Renal cortex interstitium (tissue), 11 donors: ENCODE data around the gene APOA4. TPM values are rescaled to one million over a fixed set of nuclear protein-coding genes. Genes with fewer than 3 reads are reported as not detected.
A peak's percentile ranks its signal among the peaks of the same experiment; 100 is the strongest.
"Not testable (repeated sequence)": the region's sequence is repeated elsewhere in the genome, so short reads cannot be mapped to it uniquely, and the experiment has no call there.

Experiments
- DNase-seq, 11 donors: peaks; one replicate each; pipeline ENCODE4 v3.0.0-alpha.2; 2013; ENCODE audit warnings: low read depth in 9 of 11, low spot score in 4 of 11; ENCODE audit errors: extremely low read depth in 1 of 11
- polyA plus RNA-seq, 3 donors: library from polyadenylated mRNA; unstranded; fragments of 120-200 nt; gene quantifications; one replicate each; pipeline ENCODE4 v1.2.1, GENCODE V29; 2013; ENCODE audit not compliant: insufficient read length in 3 of 3

APOA4 gene
- polyA plus RNA-seq, 3 donors = 1.5 TPM; not detected in 2

- DNase-seq = no peak
Measured at GRCh38 chr11:116852261-116853031, 29.3 kb upstream of the APOA4 start.

- DNase-seq = no peak
Measured at GRCh38 chr11:116851626-116852025, 28.5 kb upstream of the APOA4 start.

GRCh38 chr11:116849486-116849885 lies 26.4 kb upstream of the APOA4 start:
- no peak for DNase-seq

GRCh38 chr11:116849060-116849459 lies 26.0 kb upstream of the APOA4 start:
- DNase-seq = no peak

GRCh38 chr11:116847612-116848011 lies 24.5 kb upstream of the APOA4 start:
- DNase-seq = no peak

GRCh38 chr11:116844722-116845121 lies 21.6 kb upstream of the APOA4 start:
- DNase-seq = no peak

GRCh38 chr11:116843661-116844060 lies 20.6 kb upstream of the APOA4 start:
- no peak for DNase-seq

- DNase-seq = no peak
Measured at GRCh38 chr11:116842909-116843308, 19.8 kb upstream of the APOA4 start.

- no peak for DNase-seq
Measured at GRCh38 chr11:116842117-116842516, 19.0 kb upstream of the APOA4 start.

GRCh38 chr11:116840746-116841296 lies 17.7 kb upstream of the APOA4 start:
- no peak for DNase-seq

- DNase-seq = no peak
Measured at GRCh38 chr11:116840224-116840745, 17.2 kb upstream of the APOA4 start.

- no peak for DNase-seq
Measured at GRCh38 chr11:116838321-116839084, 15.4 kb upstream of the APOA4 start.

GRCh38 chr11:116837231-116838091 lies 14.4 kb upstream of the APOA4 start, which contains the start of gene APOA1:
TSS of gene APOA1 (minus strand) at chr11:116837622. CDS start at chr11:116837387, 235 bp downstream.
- no peak for DNase-seq

- no peak for DNase-seq
Measured at GRCh38 chr11:116836632-116836991, 13.5 kb upstream of the APOA4 start.

GRCh38 chr11:116835791-116836631 lies 12.9 kb upstream of the APOA4 start:
- peak; percentile 82 to 93 (median 88) for DNase-seq

- DNase-seq = peak in 2 of 11 donors; percentile 25 to 29
Measured at GRCh38 chr11:116835042-116835772, 12.1 kb upstream of the APOA4 start.

GRCh38 chr11:116834535-116835041 lies 11.5 kb upstream of the APOA4 start:
- DNase-seq = not testable (repeated sequence)
